Measurements from ENCODE around the gene KLHL34. TPM values are rescaled to one million over a fixed set of nuclear protein-coding genes. Genes with fewer than 3 reads are reported as not detected.

KLHL34 gene
- total and polyA plus RNA-seq, 2 donors = 0.05 to 0.16 TPM

DNA sequence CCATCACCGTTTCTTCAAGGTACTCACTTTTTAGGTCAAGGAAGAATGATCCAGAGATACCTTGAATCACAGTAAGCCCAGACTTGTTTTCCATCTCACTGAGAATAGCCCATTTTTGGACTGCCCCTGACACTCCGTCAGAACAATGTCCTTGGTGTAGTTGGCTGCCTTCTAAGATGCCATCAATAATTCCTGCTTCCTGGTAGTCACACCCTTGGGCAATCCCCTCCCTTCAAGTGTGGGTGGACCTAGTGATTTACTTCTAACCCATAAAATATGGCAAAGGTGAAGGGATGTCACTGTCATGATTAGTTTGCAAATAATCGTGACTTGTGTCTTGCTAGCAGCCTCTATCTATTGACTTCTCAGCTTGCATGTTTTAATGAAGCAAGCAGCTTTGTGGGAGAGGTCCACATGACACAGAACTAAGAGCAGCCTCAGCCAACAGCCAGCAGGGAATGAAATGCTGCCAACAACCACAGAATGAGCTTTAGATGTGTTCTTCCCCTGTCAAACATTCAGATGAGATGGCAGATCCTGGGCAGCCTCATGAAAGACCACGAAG is 20.0 kb upstream of the KLHL34 start:
- 87% methylated on average over 4 of the region's 4 CpGs for WGBS
- no peak overlapping the region for H3K4me3 ChIP-seq (ENCODE audit: low read length in 2 of 2)
- H3K27me3 ChIP-seq (ENCODE audit: control insufficient read depth in 2 of 2, insufficient read depth in 1 of 2, low read length in 1 of 2) = no peaks in the 10 kb centered on the region
- H3K9me3 ChIP-seq (ENCODE audit: control insufficient read depth in 2 of 2, insufficient read depth in 1 of 2, low read length in 1 of 2) = no peaks in the 10 kb centered on the region
- H3K4me1 ChIP-seq (ENCODE audit: control insufficient read depth in 2 of 2, insufficient read depth in 2 of 2, low read length in 2 of 2) = no peaks in the 10 kb centered on the region
- H3K36me3 ChIP-seq (ENCODE audit: control insufficient read depth in 2 of 2, insufficient read depth in 2 of 2, low read length in 1 of 2) = no peaks in the 10 kb centered on the region
- H3K27ac ChIP-seq (ENCODE audit: low read depth in 1 of 2, low read length in 1 of 2) = no peak overlapping the region
- no peak for DNase-seq (ENCODE audit: low read depth in 6 of 9, low spot score in 9 of 9)

DNA sequence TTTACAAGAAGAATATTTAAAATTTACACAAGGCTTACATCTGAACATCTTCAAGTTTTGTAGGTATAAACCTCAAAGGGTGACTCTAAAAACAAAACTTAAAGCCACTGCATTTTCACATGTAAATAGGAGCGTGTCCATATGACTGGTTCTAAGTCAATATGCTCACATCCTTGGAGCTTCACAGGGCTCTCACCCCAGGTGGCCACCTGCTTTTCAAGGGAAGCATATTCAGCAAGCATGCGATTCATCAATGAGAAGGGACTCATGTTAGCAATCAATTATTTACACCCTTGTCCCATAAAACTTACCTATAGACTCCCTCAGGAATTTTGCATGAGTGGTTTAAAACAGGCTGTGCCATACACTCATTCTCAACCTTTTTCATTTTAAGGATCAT is 17.8 kb upstream of the KLHL34 start:
- H3K27me3 ChIP-seq (ENCODE audit: control insufficient read depth in 2 of 2, insufficient read depth in 1 of 2, low read length in 1 of 2) = no peaks in the 10 kb centered on the region
- H3K36me3 ChIP-seq (ENCODE audit: control insufficient read depth in 2 of 2, insufficient read depth in 2 of 2, low read length in 1 of 2) = no peaks in the 10 kb centered on the region
- no peaks in the 10 kb centered on the region for H3K4me1 ChIP-seq (ENCODE audit: control insufficient read depth in 2 of 2, insufficient read depth in 2 of 2, low read length in 2 of 2)
- no peak for DNase-seq (ENCODE audit: low read depth in 6 of 9, low spot score in 9 of 9)
- H3K27ac ChIP-seq (ENCODE audit: low read depth in 1 of 2, low read length in 1 of 2) = no peak overlapping the region
- H3K9me3 ChIP-seq (ENCODE audit: control insufficient read depth in 2 of 2, insufficient read depth in 1 of 2, low read length in 1 of 2) = no peaks in the 10 kb centered on the region
- WGBS = 53% methylated on average over 2 of the region's 2 CpGs
- no peak overlapping the region for H3K4me3 ChIP-seq (ENCODE audit: low read length in 2 of 2)

- 97% methylated on average over 4 of the region's 4 CpGs for WGBS
- H3K27ac ChIP-seq (ENCODE audit: low read depth in 1 of 2, low read length in 1 of 2) = no peak overlapping the region
- H3K27me3 ChIP-seq (ENCODE audit: control insufficient read depth in 2 of 2, insufficient read depth in 1 of 2, low read length in 1 of 2) = no peaks in the 10 kb centered on the region
- no peaks in the 10 kb centered on the region for H3K9me3 ChIP-seq (ENCODE audit: control insufficient read depth in 2 of 2, insufficient read depth in 1 of 2, low read length in 1 of 2)
- H3K4me3 ChIP-seq (ENCODE audit: low read length in 2 of 2) = no peak overlapping the region
- no peaks in the 10 kb centered on the region for H3K36me3 ChIP-seq (ENCODE audit: control insufficient read depth in 2 of 2, insufficient read depth in 2 of 2, low read length in 1 of 2)
- no peak for DNase-seq (ENCODE audit: low read depth in 6 of 9, low spot score in 9 of 9)
- H3K4me1 ChIP-seq (ENCODE audit: control insufficient read depth in 2 of 2, insufficient read depth in 2 of 2, low read length in 2 of 2) = no peaks in the 10 kb centered on the region
Measured at GRCh38 chrX:21674430-21675186, 16.5 kb upstream of the KLHL34 start.

DNA sequence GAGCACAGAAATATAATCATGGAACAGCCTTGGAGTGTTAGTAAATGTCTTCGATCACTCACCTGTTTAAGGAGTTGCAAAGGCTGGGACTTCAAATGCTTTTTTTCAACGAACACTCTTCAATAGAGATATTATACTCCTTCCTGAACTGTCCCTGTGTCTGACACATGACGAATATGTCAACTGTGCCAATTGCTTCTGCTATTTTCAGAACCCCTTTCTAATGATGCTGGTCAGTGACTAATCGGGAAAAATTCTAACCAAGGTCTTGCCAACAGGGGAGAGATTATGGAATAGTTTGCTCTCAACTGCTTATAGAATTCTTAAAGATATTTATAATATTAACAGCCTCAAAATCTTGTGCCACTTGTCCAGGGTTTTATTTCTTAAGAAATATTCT is 8.5 kb upstream of the KLHL34 start:
- Histone ChIP-seq H3K27me3 (ENCODE audit: control insufficient read depth in 2 of 2, insufficient read depth in 1 of 2, low read length in 1 of 2) (peaks cover 0 to 4% of the 10 kb centered on the region in 2 donors), H3K4me1 (ENCODE audit: control insufficient read depth in 2 of 2, insufficient read depth in 2 of 2, low read length in 2 of 2) (no peaks in the 10 kb centered on the region), H3K4me3 (ENCODE audit: low read length in 2 of 2) (no peak overlapping the region), H3K9me3 (ENCODE audit: control insufficient read depth in 2 of 2, insufficient read depth in 1 of 2, low read length in 1 of 2) (no peaks in the 10 kb centered on the region), H3K36me3 (ENCODE audit: control insufficient read depth in 2 of 2, insufficient read depth in 2 of 2, low read length in 1 of 2) (no peaks in the 10 kb centered on the region), H3K27ac (ENCODE audit: low read depth in 1 of 2, low read length in 1 of 2) (no peak overlapping the region)
- DNase-seq (ENCODE audit: low read depth in 6 of 9, low spot score in 9 of 9) = no peak
- 91% methylated on average over 4 of the region's 4 CpGs for WGBS

GRCh38 chrX:21666252-21666651 is 8.1 kb upstream of the KLHL34 start:
- DNase-seq (ENCODE audit: low read depth in 6 of 9, low spot score in 9 of 9) = no peak
- 84% methylated on average over 4 of the region's 4 CpGs for WGBS

DNA sequence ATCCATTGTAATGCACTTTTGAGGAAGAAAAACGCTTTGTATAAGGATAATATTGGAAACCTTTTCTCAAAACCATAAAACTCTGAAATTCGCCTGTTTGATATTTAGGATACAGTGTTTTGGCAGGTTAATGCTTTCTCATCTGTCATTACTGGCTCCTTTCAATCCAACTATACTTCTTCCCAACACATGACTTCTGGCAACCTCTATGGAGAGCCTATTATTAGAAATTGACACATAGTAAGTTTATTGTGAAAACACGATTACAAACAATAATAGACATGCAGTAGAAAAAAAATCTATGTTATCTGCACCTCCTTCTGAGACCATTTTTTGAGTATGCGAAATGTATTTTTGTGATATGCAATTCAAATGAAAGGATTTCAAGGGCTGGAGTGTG is 4.6 kb upstream of the KLHL34 start:
- DNase-seq (ENCODE audit: low read depth in 6 of 9, low spot score in 9 of 9) = no peak
- Histone ChIP-seq H3K9me3 (ENCODE audit: control insufficient read depth in 2 of 2, insufficient read depth in 1 of 2, low read length in 1 of 2) (peaks cover 0 to 4% of the 10 kb centered on the region in 2 donors), H3K4me1 (ENCODE audit: control insufficient read depth in 2 of 2, insufficient read depth in 2 of 2, low read length in 2 of 2) (peaks cover 0 to 4% of the 10 kb centered on the region in 2 donors), H3K36me3 (ENCODE audit: control insufficient read depth in 2 of 2, insufficient read depth in 2 of 2, low read length in 1 of 2) (no peaks in the 10 kb centered on the region), H3K27ac (ENCODE audit: low read depth in 1 of 2, low read length in 1 of 2) (no peak overlapping the region), H3K4me3 (ENCODE audit: low read length in 2 of 2) (no peak overlapping the region), H3K27me3 (ENCODE audit: control insufficient read depth in 2 of 2, insufficient read depth in 1 of 2, low read length in 1 of 2) (peaks cover 6 to 24% of the 10 kb centered on the region in 2 donors)
- WGBS = 91% methylated on average over 4 of the region's 4 CpGs

More at GRCh38 chrX:21666252-21666651, 8.1 kb upstream of the KLHL34 start:
- Histone ChIP-seq H3K27me3 (ENCODE audit: control insufficient read depth in 2 of 2, insufficient read depth in 1 of 2, low read length in 1 of 2) (peaks cover 0 to 5% of the 10 kb centered on the region in 2 donors), H3K4me3 (ENCODE audit: low read length in 2 of 2) (no peak overlapping the region), H3K9me3 (ENCODE audit: control insufficient read depth in 2 of 2, insufficient read depth in 1 of 2, low read length in 1 of 2) (no peaks in the 10 kb centered on the region), H3K27ac (ENCODE audit: low read depth in 1 of 2, low read length in 1 of 2) (no peak overlapping the region), H3K36me3 (ENCODE audit: control insufficient read depth in 2 of 2, insufficient read depth in 2 of 2, low read length in 1 of 2) (no peaks in the 10 kb centered on the region), H3K4me1 (ENCODE audit: control insufficient read depth in 2 of 2, insufficient read depth in 2 of 2, low read length in 2 of 2) (no peaks in the 10 kb centered on the region)

DNA sequence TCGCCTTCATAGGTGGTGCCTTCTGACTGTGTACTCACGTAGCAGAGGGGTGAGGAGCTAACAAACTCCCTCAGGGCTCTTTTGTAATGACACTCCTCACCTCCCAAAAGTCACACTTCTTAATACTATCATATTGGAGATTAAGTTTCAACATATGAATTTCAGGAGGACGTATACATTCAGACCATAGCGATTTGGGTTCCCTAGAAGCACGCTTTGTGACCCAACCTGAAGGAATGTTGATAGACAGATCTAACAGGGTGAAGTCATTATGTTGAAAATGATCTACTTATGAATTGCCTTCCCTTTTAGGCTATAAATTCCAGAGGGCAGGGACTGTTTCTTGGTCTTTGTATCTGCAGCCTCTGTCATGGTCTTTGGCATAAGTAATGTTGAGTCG is 3.2 kb upstream of the KLHL34 start:
- peaks cover 0 to 14% of the 10 kb centered on the region in 2 donors for H3K9me3 ChIP-seq (ENCODE audit: control insufficient read depth in 2 of 2, insufficient read depth in 1 of 2, low read length in 1 of 2)
- H3K4me1 ChIP-seq (ENCODE audit: control insufficient read depth in 2 of 2, insufficient read depth in 2 of 2, low read length in 2 of 2) = peaks cover 0 to 4% of the 10 kb centered on the region in 2 donors
- H3K27ac ChIP-seq (ENCODE audit: low read depth in 1 of 2, low read length in 1 of 2) = no peak overlapping the region
- no peak for DNase-seq (ENCODE audit: low read depth in 6 of 9, low spot score in 9 of 9)
- no peaks in the 10 kb centered on the region for H3K36me3 ChIP-seq (ENCODE audit: control insufficient read depth in 2 of 2, insufficient read depth in 2 of 2, low read length in 1 of 2)
- 89% methylated on average over 6 of the region's 6 CpGs for WGBS
- no peak overlapping the region for H3K4me3 ChIP-seq (ENCODE audit: low read length in 2 of 2)
- H3K27me3 ChIP-seq (ENCODE audit: control insufficient read depth in 2 of 2, insufficient read depth in 1 of 2, low read length in 1 of 2) = peaks cover 15 to 39% of the 10 kb centered on the region in 2 donors

GRCh38 chrX:21660156-21660555 is 2.0 kb upstream of the KLHL34 start:
- DNase-seq (ENCODE audit: low read depth in 6 of 9, low spot score in 9 of 9) = no peak
- Histone ChIP-seq H3K36me3 (ENCODE audit: control insufficient read depth in 2 of 2, insufficient read depth in 2 of 2, low read length in 1 of 2) (no peaks in the 10 kb centered on the region), H3K27me3 (ENCODE audit: control insufficient read depth in 2 of 2, insufficient read depth in 1 of 2, low read length in 1 of 2) (peaks cover 15 to 47% of the 10 kb centered on the region in 2 donors), H3K4me1 (ENCODE audit: control insufficient read depth in 2 of 2, insufficient read depth in 2 of 2, low read length in 2 of 2) (peaks cover 0 to 4% of the 10 kb centered on the region in 2 donors), H3K27ac (ENCODE audit: low read depth in 1 of 2, low read length in 1 of 2) (no peak overlapping the region), H3K9me3 (ENCODE audit: control insufficient read depth in 2 of 2, insufficient read depth in 1 of 2, low read length in 1 of 2) (peaks cover 0 to 14% of the 10 kb centered on the region in 2 donors), H3K4me3 (ENCODE audit: low read length in 2 of 2) (no peak overlapping the region)
- 90% methylated on average over 2 of the region's 2 CpGs for WGBS

DNA sequence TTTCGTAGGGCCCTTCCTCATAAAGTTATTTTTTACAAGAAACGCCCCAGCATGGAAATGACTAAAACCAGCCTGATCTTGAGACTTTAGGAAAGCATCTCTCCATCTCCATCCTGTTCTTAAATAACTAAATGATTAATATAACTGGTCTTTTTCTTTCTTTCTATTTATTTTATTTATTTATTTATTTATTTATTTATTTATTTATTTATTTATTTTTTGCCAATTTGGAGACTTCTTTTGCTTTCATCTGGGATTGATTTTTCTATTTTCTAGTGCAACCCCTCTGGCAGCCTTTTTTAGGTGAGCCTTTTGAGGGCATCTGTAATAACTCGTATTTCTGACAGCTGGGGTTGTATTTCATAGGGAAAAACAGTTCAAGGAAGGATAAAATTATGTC is 1.2 kb upstream of the KLHL34 start:
- no peak for DNase-seq (ENCODE audit: low read depth in 6 of 9, low spot score in 9 of 9)
- H3K36me3 ChIP-seq (ENCODE audit: control insufficient read depth in 2 of 2, insufficient read depth in 2 of 2, low read length in 1 of 2) = no peaks in the 10 kb centered on the region
- WGBS = 76% methylated on average over 3 of the region's 3 CpGs
- H3K27ac ChIP-seq (ENCODE audit: low read depth in 1 of 2, low read length in 1 of 2) = no peak overlapping the region
- H3K4me1 ChIP-seq (ENCODE audit: control insufficient read depth in 2 of 2, insufficient read depth in 2 of 2, low read length in 2 of 2) = peaks cover 0 to 4% of the 10 kb centered on the region in 2 donors
- peaks cover 0 to 14% of the 10 kb centered on the region in 2 donors for H3K9me3 ChIP-seq (ENCODE audit: control insufficient read depth in 2 of 2, insufficient read depth in 1 of 2, low read length in 1 of 2)
- H3K4me3 ChIP-seq (ENCODE audit: low read length in 2 of 2) = no peak overlapping the region
- peaks cover 15 to 47% of the 10 kb centered on the region in 2 donors for H3K27me3 ChIP-seq (ENCODE audit: control insufficient read depth in 2 of 2, insufficient read depth in 1 of 2, low read length in 1 of 2)

Data from thymus (tissue), 11 donors.